ENCODE results near the gene TNFRSF18. TPM values are rescaled to one million over a fixed set of nuclear protein-coding genes. Genes with fewer than 3 reads are reported as not detected.

Gene TNFRSF18
- total and polyA plus RNA-seq, 2 donors (not counting 3 experiments of a cell fraction or from before 2014, with no cell fraction given), result not detected

GRCh38 chr1:1194723-1195122 lies 11.7 kb downstream of the TNFRSF18 start:
- ChIA-PET CTCF (interaction anchor here (1.8 kb wide), 1 partner anchor 21 kb away, joined by 5 read pairs; no protein-coding TSS in a partner anchor), POLR2A (no interaction called here)
- no peaks in the 10 kb centered on the region for H3K9me1 ChIP-seq (replicated peaks; ENCODE audit: control insufficient read depth, extremely low read depth, insufficient read depth, low read length)
- no peaks in the 10 kb centered on the region for H3K4me1 ChIP-seq (ENCODE audit: control insufficient read depth, extremely low read depth, insufficient read depth, low read length)
- H3K79me2 ChIP-seq (ENCODE audit: control insufficient read depth, insufficient read depth, low read length), result no peaks in the 10 kb centered on the region
- no peaks in the 10 kb centered on the region for H3K36me3 ChIP-seq (ENCODE audit: control insufficient read depth in 2 of 2, extremely low read depth in 1 of 2, insufficient read depth in 2 of 2, low read length in 2 of 2)
- H2AFZ ChIP-seq (ENCODE audit: low read depth, low read length), result no peak overlapping the region
- H3K27me3 ChIP-seq (ENCODE audit: control insufficient read depth in 2 of 2, insufficient read depth in 2 of 2, low read length in 2 of 2), result no peaks in the 10 kb centered on the region
- H3K9me3 ChIP-seq (replicated peaks; ENCODE audit: control insufficient read depth, insufficient read depth, low read length), result no peaks in the 10 kb centered on the region
- no peak overlapping the region for H3K9ac ChIP-seq (replicated peaks; ENCODE audit: extremely low read depth, insufficient read depth, low read length)
- H3K27ac ChIP-seq (ENCODE audit: insufficient read depth, low read depth, low read length), result no peak overlapping the region
- H4K20me1 ChIP-seq (replicated peaks; ENCODE audit: control insufficient read depth, extremely low read depth, insufficient read depth, low read length), result no peaks in the 10 kb centered on the region
- H3K4me3 ChIP-seq (replicated peaks in 1 of 3; ENCODE audit: insufficient read depth in 1 of 3, low read depth in 1 of 3, low read length in 3 of 3), result no peak overlapping the region
- DNase-seq (ENCODE audit: low read depth, low spot score), result no peak
- BruUV-seq (replicated peaks), result no TSS peak
- TF ChIP-seq MYC (IDR thresholded peaks at IDR 0.05; ENCODE audit: low read depth, low read length) (no peak), POLR2AphosphoS5 (IDR thresholded peaks at IDR 0.05; ENCODE audit: insufficient read depth, low read depth, low read length) (no peak), EZH2 (IDR thresholded peaks at IDR 0.05; ENCODE audit: borderline replicate concordance, low read depth, low read length, severe bottlenecking) (no peak), GATA2 (IDR thresholded peaks at IDR 0.05; ENCODE audit: insufficient read depth, insufficient read length, low read depth, low read length) (no peak), FOS (IDR thresholded peaks at IDR 0.05; ENCODE audit: borderline replicate concordance, insufficient read depth, low read length) (no peak), POLR2A (IDR thresholded peaks at IDR 0.05; ENCODE audit: low read depth, low read length) (no peak), MAX (IDR thresholded peaks at IDR 0.05; ENCODE audit: insufficient read depth, insufficient read length) (no peak), CTCF (IDR thresholded peaks at IDR 0.05; ENCODE audit: extremely low read depth in 1 of 2, insufficient read depth in 1 of 2, low read depth in 1 of 2, low read length in 2 of 2) (no peak), JUN (IDR thresholded peaks at IDR 0.05; ENCODE audit: borderline replicate concordance, insufficient read depth, insufficient read length, low read depth) (no peak)
- dilution Hi-C loops (cut with MboI; ENCODE audit: extremely low pct_ligation_motif_present, low sequenced_read_pairs) (no loop called here), intact Hi-C loops (cut with micrococcal nuclease) (no loop called here)
- no peak for FAIRE-seq
- H3K4me2 ChIP-seq (ENCODE audit: insufficient read depth, low read length), result no peak overlapping the region

All from endothelial cell of umbilical vein (primary cell).